HG03139 (cell line): ENCODE results near the gene DIS3L2.
A peak's percentile ranks its signal among the peaks of the same experiment; 100 is the strongest.
"Not testable (repeated sequence)": the region's sequence is repeated elsewhere in the genome, so short reads cannot be mapped to it uniquely, and the experiment has no call there.

Source experiments
- ATAC-seq: cut with Tn5 transposase; IDR thresholded peaks from one replicate; pipeline ENCODE4 v1.9.1; 2021; ENCODE audit not compliant: unreplicated experiment

DIS3L2 gene

DNA sequence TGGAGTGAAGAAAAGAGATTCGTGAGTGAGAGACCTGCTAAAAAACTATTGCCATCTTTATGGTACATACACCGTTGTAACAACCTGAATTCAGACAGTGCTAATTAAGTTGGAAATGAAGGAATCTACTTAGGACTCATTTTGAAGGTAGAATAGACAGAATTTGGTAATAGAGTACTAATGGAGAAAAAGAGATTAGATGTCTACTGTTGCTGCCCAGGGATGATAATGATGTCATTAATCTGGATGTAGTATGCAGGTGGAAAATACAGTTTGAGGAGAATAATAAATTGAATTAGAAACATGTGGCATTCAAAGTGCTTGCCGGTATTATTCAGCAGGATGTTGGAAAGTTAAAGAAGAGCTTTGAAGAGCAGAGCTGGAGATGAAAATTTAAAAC, 44.7 kb downstream of the DIS3L2 start:
- ATAC-seq, result no peak

DNA sequence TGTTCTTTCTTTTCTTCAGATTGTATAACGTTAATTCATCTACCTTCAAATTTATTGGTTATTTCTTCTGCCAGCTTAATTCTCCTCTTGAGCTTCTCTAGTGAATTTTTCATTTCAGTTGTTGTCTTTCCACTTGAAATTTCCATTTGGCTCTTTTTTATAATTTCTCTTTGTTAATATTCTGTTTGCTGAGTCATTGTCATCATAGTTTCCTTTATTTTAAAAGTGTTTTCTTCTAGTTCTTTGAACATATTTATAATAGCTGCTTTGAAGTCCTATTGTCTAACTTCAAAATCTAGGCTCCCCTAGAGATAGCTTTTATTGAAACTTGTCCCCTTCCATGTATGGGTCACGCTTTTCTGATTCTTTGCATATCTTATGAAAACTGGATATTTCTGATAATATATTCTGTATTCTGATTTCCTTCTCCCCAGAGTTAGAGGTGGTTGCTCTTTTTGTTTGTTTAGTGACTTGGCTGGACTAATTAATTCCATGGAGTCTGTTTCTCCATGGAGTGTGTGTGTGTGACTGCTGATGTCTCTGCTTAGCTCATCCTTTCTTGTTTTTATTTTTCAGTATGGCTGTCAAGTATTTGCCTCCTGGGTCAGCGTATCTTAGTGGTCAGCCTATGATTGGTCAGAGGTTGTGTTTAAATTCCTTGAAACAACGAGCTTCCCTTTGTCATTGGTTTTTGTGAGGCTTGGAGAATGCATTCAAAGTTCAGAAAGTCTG, 47.6 kb downstream of the DIS3L2 start:
- no peak for ATAC-seq

DNA sequence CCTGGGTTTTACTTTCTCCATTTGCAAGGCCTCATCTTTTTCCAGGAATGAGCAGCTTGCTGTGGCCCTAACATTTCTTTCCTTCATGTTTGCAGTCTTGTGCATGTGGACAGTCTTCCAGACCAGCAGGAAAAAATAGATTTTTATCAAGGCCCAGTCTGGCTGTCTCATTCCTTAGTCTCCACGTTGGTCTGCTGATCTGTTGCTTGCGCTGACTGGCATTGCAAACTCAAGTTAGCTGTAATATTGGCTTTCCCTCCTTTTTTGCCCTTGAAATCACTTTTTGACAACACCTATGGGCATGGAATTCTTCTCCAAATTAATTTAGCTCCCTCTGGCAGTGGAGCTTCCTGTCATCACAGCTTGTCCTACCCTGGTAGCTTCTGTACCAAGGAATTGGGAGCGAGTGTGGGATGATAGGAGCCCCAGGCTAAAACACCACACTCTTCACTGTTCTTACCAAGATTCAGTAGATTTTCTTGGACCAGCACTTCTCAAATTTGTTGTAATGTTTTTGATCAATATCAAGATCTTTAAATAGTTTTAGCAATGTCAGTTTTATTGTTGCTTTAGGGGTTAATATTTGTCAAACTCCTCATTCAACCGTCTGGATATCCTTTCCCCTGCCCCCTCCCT, 48.2 kb downstream of the DIS3L2 start:
- ATAC-seq, result no peak

DNA sequence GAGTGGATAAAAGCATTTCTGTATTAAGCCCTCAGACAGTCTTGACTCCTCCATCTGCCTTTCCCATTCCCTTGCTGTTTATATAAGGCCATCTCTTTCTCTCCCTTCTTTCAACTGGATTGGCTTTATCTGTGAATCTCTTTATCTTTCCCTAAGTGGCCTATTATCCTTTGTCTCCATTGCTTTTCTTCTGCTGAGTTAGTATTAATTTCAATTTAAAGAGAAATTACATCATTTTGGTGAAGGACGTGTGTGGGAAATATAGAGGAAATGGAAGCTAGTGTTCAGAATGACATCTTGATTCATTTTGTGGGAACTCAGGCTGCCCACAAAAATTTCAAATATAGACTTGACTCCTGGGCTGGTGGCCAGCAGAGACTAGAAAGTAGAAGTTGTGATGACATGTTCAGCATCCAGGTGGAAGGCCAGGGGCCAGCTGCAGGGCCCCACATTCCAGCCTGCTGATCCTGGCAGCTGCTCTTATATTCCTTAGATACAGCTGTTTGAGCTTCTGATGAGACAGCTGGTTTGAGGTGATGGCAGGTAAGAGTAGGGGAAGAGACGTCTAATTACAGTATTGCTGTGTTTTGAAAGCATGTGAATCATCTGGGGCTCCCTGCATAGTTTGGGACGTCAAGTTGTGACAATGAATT, 52.3 kb downstream of the DIS3L2 start:
- no peak for ATAC-seq

DNA sequence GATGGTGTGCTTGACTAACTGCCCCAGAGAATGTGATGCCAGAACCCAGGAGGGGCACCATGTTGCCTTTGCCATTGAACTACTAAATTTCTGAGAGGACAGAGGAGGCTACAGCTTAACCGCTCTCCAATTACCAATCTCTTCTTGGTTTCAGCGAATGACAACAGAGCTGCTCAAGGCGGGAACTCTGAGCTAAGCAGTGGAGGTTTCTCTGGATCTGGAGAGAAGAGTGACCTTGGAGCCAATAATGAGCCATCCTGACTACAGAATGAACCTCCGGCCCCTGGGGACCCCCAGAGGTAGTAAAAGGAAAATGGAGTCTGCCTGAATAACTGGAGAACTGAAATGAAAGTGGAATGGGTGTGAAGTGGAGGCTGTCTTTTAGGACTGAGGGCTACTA, 53.2 kb downstream of the DIS3L2 start:
- no peak for ATAC-seq

DNA sequence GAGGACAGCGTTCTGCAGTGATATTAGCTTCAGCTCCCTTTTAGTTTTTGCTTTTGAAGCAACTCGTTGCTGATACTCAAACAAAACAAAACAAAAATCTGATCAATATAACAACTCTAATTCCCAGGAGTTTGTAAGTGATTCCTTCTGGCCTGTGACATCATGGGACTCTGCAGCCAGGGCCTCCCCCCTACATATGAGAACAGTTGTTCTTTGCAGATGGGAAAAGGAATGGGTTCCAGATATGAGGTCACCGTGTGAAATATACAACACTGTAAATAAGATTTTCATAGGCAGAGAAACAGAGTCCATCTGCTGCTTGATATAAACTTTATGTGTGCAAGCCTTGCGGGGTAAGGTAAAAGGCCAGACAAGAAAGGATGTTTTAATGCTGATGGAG, 56.7 kb downstream of the DIS3L2 start:
- ATAC-seq, result no peak

DNA sequence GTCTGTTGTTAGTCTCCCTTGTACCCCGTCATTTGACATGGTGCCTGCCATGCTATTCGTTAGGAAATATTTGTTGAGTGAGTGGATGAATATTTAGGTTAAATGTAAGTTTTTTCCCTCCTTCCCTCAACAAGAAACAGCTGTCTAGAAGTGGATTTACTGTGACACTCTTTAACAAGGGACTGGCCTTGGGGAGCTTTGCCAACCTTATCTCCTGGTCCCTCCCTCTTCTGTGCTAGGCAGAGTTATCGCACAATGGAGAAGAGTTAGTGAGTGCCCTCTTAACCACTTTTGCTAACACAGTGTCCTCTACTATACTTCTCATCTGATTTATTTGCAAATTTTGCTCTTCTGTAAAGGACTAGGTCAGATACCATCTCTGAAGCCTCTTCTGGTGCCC, 61.2 kb downstream of the DIS3L2 start:
- ATAC-seq, result no peak

DNA sequence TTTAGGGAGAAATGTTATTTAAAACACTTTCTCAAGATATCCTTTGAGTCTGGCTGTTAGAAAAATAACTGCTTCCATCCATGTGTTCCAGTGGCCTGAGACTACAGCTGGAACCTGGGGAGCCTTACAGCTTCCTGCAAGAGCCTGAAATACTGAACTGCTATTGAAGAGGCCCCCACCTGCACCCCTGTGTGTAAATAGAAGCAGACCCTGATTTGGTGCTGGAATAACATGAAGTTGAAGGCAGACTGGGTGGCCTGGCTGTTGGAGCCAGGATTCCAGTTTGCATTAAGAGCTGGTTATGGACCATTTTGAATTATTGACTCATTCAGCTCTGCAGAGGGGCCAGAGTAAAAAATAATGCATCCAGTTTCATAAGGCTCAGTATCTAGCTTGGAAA, 61.9 kb downstream of the DIS3L2 start:
- no peak for ATAC-seq

DNA sequence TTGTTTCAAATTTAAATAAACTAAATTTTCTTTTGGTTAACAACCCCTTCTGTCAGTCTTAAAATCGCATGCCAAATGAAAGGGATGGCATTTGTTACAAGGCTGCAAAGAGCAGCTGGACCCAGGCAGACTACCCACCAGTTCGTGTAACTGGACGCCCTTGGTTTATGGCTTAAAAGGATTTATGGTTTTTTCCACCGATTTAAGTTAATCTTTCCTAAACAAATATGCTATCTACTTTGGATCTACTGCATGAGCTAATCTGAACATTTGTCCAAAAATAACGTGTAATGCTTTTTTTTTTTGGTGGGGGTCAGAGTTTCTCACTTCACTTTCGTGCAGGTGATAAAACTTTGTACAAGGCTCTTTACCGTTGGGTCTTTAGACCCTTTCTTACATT, 62.9 kb downstream of the DIS3L2 start:
- ATAC-seq, result no peak

DNA sequence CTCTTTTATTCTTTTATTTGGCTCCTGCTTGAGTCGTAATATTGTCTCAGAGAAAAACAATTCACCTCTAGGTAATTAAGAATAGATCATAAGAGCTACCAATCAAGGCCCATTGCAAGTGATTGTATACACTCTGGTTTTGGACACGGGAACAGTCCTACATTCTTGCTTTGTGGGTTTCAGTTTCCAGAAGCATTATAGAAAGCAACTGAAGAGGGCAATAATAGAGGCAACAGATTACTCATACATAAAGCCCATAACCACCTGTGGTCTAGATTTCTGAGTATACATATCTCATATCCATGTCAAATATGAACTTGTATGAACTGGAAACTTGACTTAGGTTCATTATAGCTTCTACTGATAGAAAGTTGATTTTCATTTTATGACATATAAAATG, 65.4 kb downstream of the DIS3L2 start:
- peak; percentile 91 for ATAC-seq

DNA sequence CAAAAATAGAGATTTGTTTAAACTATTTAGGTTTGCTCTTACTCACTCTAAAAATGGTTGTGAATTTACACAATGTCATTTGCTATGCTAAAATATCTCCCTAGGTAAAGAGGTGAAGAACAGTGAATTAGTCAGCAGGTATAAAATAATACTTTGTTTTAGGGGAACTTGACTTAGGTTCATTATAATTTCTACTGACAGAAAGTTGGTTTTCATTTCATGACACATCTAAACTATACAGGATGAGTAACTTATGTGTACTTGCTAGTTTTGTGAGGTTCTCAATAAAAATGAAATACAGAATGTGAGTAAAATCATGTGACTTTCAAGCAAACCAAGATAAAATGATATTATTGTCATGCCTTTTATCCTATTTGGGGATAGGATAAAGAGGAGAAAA, 66.0 kb downstream of the DIS3L2 start:
- no peak for ATAC-seq

DNA sequence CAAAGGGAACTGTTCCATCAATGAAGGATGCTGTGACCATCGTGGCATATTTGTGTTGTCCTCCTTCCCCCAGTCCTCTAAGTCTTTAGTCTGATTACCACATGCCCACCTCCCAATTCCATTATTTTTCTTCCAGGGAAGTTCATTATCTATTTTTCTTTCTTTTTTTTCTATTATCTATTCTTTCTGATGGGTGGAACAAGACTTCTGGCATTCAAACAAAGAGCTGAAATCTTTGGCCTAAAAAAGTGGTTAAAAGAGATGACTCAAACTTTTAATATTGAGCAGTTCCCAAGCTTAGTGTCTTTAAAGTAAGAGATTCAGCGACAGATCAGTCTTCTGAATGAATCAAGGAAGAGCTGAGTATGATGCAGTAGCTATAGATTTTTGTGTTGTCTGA, 66.6 kb downstream of the DIS3L2 start:
- ATAC-seq, result no peak

DNA sequence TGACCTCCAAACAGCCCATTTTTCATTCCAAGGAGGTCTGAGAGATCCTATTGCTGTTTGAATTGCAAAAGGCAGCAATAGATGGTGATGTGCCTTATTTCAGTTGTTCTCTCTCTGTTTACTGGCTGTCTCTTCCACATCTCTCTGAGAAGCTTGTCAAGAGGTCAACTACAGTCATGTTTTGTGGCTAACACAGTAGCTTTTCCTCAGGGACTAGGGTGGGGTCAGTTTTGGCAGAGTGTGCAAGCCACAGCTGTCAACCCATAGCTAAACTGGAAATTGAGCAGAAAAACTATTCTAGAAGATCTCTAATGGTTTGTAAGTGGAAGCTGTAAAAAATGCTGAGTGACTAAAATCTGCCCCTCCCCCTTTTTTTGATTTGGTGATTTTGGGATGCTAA, 67.1 kb downstream of the DIS3L2 start:
- no peak for ATAC-seq

DNA sequence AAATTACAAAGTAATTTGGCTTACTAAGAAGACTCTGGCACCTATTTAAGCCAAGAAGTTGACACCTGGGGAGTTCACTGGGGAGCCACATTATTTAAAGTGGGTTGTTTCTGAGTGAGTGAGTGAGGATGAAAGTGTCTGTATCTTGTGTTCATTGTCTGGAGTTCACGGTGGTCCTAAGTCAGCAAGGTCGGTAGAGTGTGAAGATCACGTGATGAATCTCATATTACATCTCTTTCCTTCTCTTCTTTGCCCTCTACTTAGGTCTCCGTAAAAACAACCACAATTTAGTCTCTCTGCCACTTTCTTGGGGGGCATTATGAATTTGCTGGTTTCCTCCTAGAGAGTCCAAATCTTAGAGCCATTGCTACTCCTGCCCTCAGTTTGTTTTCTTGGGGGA, 67.8 kb downstream of the DIS3L2 start:
- no peak for ATAC-seq

DNA sequence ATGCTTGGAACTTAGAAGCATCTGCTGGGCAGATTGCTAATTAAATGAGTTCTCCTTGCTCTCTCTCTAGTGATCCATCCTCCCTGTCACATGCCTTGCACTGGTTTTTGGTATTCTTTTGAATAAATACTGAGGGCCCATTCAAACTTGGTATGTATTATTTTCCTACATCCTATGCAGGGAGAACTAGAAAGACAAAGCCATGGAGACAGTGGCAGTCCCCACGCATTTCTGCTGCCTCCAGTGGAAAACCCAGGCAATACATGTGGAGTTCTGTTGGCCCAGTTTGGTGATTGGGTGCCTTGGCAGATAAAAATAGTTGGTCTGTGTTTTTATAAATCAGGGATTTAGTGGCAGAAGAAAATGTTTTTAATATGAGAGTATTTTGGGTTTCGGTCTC, 68.7 kb downstream of the DIS3L2 start:
- no peak for ATAC-seq

DNA sequence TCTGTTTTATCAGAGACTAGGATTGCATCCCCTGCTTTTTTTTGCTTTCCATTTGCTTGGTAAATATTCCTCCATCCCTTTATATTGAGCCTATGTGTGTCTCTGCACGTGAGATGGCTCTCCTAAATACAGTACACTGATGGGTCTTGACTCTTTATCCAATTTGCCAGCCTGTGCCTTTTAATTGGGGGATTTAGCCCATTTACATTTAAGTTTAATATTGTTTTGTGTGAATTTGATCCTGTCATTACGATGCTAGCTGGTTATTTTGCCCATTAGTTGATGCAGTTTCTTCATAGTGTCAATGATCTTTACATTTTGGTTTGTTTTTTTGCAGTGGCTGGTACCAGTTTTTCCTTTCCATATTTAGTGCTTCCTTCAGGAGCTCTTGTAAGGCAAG, 73.8 kb downstream of the DIS3L2 start:
- not testable (repeated sequence) for ATAC-seq

DNA sequence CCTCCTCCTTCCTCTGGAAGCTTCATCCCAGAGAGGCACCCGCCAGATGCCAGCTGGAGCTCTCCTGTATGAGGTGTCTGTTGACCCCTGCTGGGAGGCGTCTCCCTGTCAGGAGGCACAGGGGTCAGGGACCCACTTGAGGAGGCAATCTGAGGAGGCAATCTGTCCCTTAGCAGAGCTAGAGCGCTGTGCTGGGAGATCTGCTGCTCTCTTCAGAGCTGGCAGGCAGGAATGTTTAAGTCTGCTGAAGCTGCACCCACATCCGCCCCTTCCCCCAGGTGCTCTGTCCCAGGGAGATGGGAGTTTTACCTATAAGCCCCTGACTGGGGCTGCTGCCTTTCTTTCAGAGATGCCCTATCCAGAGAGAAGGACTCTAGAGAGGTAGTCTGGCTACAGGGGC, 75.4 kb downstream of the DIS3L2 start:
- not testable (repeated sequence) for ATAC-seq

DNA sequence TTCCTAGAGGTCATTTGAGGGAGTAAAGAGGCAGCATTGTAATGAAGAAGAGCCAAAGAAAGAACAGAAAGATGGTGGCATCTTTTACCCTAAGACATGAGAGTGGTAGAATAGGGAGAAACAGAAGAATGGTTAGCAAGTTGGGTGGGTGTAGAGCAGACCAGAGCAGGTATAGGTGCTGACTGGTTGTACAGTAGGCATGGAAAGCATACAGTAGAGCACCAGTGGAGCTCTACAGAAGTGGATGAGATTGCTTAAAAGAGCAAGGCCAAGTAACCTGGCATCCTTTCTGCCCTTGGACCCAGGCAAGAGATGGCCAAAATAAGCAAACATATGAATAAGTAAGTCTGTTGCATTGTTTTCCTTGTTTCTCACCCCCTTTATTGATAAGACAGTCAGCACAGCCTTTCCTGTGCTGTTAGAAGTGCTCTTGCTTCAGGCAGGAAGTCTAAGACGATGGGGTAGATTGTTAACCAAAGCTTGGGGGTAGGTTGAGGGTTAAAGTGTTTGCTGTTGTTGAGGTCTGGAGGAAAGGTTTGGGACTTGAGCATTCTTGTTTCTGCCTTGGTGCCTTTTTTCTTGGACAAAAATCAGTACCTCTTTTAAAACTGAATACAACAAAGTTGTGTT, 76.9 kb downstream of the DIS3L2 start:
- no peak for ATAC-seq

DNA sequence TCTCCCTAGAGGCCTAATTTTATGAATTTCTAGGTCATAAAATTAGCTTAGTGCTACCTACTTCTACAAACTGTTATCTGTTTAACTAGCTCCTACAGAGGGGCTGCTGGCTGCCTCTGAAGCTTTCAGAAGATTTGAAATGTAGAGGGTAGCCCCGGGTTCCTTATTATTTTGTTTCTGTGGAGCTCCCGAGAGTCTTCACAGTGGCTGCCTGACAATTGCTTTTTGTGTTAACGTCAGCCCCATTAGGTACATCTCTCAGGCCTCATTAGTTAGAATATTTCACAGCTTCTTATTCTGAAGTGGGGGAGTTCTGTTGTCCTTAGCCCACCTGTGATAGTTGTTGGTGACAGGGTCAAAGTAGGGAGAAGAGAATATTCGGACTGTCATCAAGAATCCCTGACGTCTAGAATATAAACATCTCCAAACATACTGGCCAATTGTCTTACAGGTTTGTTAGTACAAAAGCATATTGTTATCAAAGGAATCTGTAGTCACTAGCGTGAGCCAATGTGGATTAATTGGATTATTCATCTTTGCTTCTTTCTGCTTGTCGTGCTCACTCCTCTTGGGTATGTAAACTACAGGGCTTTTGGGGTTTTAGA, 77.5 kb downstream of the DIS3L2 start:
- ATAC-seq, result no peak

DNA sequence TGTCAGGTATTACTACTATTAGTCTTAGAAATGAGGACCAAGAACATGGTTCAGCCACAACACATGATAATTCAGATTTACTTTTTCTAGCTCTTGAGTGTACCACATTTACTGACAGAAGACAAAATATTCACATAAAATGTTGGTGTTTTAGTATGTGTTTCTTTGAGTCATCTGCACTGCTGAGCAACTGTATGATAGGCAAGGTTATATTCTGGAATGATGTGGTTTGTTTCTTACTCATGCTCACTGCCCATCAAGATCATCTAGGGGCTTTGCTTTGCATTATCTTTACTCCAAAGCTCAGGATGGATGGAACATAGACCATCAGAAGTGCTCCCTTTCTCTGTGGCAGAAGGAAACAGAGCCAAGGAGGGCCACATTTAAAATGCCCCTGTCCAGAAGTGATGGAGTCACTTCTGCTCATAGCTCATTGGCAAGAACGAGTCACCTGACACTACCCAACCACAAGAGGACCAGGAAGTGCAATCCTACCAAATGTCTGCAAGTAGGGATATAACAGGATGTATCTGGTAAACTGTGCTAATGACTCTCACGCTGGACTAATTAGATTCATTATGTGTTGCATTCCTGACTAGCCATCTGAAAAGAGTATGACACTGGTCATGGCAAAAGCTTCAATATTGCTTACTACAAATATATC, 81.5 kb downstream of the DIS3L2 start:
- no peak for ATAC-seq

DNA sequence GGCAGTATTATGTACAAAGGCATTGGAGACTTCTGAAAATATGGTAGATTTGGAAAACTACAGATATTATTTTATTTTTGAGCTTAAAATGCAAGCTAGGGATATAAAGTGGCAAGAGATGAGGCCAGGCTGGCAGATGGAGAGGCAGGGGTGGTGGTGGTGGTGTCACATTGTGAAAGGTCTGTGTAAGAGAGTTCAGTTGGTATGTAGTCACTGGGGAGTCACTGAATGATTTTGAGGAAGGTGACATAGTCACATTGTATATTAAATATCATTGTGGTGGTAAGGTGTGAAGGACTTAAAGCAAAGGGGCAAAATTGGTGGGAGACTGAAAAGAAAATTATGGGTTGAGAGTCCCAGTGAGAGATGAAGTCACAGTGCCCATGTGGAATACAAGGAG, 82.5 kb downstream of the DIS3L2 start:
- ATAC-seq, result no peak
